Measurements from ENCODE around the gene ABCC5.

The ABCC5 gene

GRCh38 chr3:183962807-183963206 is 54.9 kb downstream of the ABCC5 start:
- Histone ChIP-seq H3K27me3 (ENCODE audit: control insufficient read depth, low read length) (no peaks in the 10 kb centered on the region), H3K4me3 (ENCODE audit: low read length) (no peak overlapping the region), H4K20me1 (ENCODE audit: control insufficient read depth, insufficient read depth, low read depth, low read length) (no peaks in the 10 kb centered on the region), H3K9me3 (ENCODE audit: control insufficient read depth, insufficient read depth, low read length) (no peaks in the 10 kb centered on the region), H3K36me3 (ENCODE audit: control insufficient read depth, low read length) (no peaks in the 10 kb centered on the region), H3K9me2 (replicated peaks; ENCODE audit: control insufficient read depth, low read length) (no peaks in the 10 kb centered on the region), H3K4me2 (ENCODE audit: low read length) (no peak overlapping the region), H3F3A (ENCODE audit: control insufficient read depth, insufficient read depth) (no peaks in the 10 kb centered on the region), H3K4me1 (ENCODE audit: control insufficient read depth, low read length) (no peaks in the 10 kb centered on the region), H3K27ac (ENCODE audit: low read depth, low read length) (no peak overlapping the region), H3K79me2 (ENCODE audit: control insufficient read depth, low read length) (no peaks in the 10 kb centered on the region)
- no peak for TF ChIP-seq EZH2phosphoT487 (IDR thresholded peaks at IDR 0.05; ENCODE audit: borderline replicate concordance, low read length)
- TF ChIP-seq, protein P1, sequence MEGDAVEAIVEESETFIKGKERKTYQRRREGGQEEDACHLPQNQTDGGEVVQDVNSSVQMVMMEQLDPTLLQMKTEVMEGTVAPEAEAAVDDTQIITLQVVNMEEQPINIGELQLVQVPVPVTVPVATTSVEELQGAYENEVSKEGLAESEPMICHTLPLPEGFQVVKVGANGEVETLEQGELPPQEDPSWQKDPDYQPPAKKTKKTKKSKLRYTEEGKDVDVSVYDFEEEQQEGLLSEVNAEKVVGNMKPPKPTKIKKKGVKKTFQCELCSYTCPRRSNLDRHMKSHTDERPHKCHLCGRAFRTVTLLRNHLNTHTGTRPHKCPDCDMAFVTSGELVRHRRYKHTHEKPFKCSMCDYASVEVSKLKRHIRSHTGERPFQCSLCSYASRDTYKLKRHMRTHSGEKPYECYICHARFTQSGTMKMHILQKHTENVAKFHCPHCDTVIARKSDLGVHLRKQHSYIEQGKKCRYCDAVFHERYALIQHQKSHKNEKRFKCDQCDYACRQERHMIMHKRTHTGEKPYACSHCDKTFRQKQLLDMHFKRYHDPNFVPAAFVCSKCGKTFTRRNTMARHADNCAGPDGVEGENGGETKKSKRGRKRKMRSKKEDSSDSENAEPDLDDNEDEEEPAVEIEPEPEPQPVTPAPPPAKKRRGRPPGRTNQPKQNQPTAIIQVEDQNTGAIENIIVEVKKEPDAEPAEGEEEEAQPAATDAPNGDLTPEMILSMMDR (IDR thresholded peaks at IDR 0.05; ENCODE audit: low read depth, low read length, poor library complexity, severe bottlenecking): no peak

- no peak overlapping the region for H3K27ac ChIP-seq (ENCODE audit: low read depth, low read length)
- H3K4me2 ChIP-seq (ENCODE audit: low read length): no peak overlapping the region
- H3K79me2 ChIP-seq (ENCODE audit: control insufficient read depth, low read length): no peaks in the 10 kb centered on the region
- TF ChIP-seq, protein P1 (IDR thresholded peaks at IDR 0.05; ENCODE audit: low read depth, low read length, poor library complexity, severe bottlenecking): no peak
- H3K36me3 ChIP-seq (ENCODE audit: control insufficient read depth, low read length): peaks cover 3% of the 10 kb centered on the region; the same call in 1 of the 2 replicates
- H3K4me3 ChIP-seq (ENCODE audit: low read length): no peak overlapping the region
- H3F3A ChIP-seq (ENCODE audit: control insufficient read depth, insufficient read depth): no peaks in the 10 kb centered on the region
- H3K9me3 ChIP-seq (ENCODE audit: control insufficient read depth, insufficient read depth, low read length): peaks cover 3% of the 10 kb centered on the region; the same call in 1 of the 2 replicates
- H3K27me3 ChIP-seq (ENCODE audit: control insufficient read depth, low read length): no peaks in the 10 kb centered on the region
- no peaks in the 10 kb centered on the region for H3K9me2 ChIP-seq (replicated peaks; ENCODE audit: control insufficient read depth, low read length)
- H3K4me1 ChIP-seq (ENCODE audit: control insufficient read depth, low read length): peaks cover 3% of the 10 kb centered on the region
- H4K20me1 ChIP-seq (ENCODE audit: control insufficient read depth, insufficient read depth, low read depth, low read length): no peaks in the 10 kb centered on the region
These were observed 58.5 kb downstream of the ABCC5 start for GRCh38 chr3:183959214-183959613.

DNA sequence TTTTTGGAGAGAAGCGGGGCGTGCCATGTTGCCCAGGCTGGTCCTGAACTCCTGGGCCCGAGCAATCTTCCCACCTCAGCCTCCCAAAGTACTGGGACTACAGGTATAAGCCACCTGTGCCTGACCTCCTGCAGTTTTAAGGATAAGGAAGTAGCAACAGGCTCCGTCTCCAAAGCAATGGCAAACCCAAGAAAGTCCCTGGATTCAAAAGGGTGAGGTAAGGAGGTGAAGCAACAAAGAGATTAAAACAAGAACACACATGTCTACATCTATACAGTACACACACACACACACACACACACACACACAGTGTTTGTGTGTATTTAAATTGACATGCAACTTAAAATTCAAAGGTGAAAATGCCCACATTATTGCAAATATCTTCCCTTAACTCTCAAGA is 58.9 kb downstream of the ABCC5 start:
- Histone ChIP-seq H3K27ac (ENCODE audit: low read depth, low read length) (no peak overlapping the region), H3K79me2 (ENCODE audit: control insufficient read depth, low read length) (no peaks in the 10 kb centered on the region), H3K4me3 (ENCODE audit: low read length) (no peak overlapping the region), H3F3A (ENCODE audit: control insufficient read depth, insufficient read depth) (no peaks in the 10 kb centered on the region), H3K4me2 (ENCODE audit: low read length) (no peak overlapping the region), H3K36me3 (ENCODE audit: control insufficient read depth, low read length) (peaks cover 3% of the 10 kb centered on the region; the same call in 1 of the 2 replicates), H3K4me1 (ENCODE audit: control insufficient read depth, low read length) (peaks cover 8% of the 10 kb centered on the region), H3K9me3 (ENCODE audit: control insufficient read depth, insufficient read depth, low read length) (peaks cover 3% of the 10 kb centered on the region; the same call in 1 of the 2 replicates), H3K27me3 (ENCODE audit: control insufficient read depth, low read length) (no peaks in the 10 kb centered on the region), H3K9me2 (replicated peaks; ENCODE audit: control insufficient read depth, low read length) (no peaks in the 10 kb centered on the region), H4K20me1 (ENCODE audit: control insufficient read depth, insufficient read depth, low read depth, low read length) (no peaks in the 10 kb centered on the region)
- TF ChIP-seq EZH2phosphoT487 (IDR thresholded peaks at IDR 0.05; ENCODE audit: borderline replicate concordance, low read length): no peak
- TF ChIP-seq, protein P1 (IDR thresholded peaks at IDR 0.05; ENCODE audit: low read depth, low read length, poor library complexity, severe bottlenecking): no peak
